GM19099 (cell line): ENCODE data around the gene GRK5.

Experiments
- POLR2A ChIP-seq: IDR thresholded peaks from 3 replicates; pipeline ENCODE4 v1.6.1; 2011; ENCODE audit warnings: low read depth; ENCODE audit not compliant: insufficient read length; ENCODE audit errors: extremely low read depth

GRK5 gene

DNA sequence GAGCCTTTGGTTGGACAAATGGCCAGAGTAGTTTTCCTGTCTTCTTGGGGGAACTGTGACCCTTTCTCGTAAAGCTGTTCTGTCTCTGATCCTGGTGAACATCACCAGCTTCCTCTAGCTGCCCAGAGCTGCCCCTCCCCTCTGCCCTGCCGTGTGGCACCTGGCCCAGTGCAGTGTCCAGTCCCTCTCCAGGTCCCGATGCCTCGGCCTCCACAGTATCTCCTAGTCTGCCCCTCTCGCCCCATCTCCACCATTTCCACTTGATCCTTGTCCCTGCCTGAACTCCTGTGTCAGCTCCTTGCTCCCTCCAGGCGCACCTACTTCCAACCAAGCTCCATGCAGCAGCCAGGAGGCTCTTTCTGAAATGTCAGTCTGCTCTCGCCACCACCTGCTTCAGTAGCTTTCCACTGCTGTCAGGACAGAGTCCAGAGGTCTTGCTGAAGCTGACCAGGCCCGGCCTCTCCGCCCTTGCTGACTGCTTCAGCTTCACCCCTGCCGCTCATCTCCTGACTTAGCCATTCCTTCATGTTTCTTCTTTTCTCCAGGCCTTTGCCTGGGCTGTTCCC lies 133.6 kb downstream of the GRK5 start:
- TF ChIP-seq POLR2A: no peak

DNA sequence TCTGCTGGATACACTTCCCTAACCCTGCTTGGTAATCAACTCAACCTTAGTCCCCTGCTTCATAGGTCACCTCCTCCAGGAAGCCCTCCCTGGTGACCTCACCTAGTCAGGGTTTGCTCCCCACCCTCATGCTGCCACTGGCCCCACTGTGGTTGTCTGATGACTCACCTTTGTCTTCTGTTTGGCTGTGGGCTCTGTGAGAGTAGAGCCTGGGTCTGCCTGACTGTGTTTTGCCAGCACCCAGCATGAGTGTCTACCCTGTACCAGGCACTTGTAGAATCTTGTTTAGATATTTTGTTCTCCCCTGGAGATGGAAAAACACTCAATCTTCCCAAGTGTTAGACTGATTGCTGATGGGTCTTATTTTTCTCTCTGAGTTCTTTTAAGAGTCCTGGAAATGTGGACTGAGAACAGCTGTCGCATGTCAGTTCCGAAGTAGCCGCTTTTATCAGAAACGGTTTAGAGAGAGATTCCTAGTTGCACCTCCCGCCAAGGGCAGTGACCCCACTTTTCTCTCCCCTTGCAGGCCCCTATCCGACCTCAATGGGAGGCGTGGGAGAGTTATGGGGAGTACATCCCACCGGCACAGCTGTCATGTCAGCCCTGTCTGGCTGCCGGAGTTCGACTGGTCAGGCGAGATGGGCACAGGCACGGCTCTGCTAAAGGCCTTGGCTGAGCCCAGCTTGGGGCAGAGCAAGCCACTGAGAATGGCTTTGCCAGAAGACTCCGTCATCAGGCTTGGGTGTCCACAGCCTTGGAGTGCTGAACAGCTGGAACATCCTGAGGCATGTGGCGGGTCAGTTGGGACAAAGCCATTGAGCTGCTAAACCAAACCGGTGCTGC lies 134.3 kb downstream of the GRK5 start:
- TF ChIP-seq POLR2A: no peak

DNA sequence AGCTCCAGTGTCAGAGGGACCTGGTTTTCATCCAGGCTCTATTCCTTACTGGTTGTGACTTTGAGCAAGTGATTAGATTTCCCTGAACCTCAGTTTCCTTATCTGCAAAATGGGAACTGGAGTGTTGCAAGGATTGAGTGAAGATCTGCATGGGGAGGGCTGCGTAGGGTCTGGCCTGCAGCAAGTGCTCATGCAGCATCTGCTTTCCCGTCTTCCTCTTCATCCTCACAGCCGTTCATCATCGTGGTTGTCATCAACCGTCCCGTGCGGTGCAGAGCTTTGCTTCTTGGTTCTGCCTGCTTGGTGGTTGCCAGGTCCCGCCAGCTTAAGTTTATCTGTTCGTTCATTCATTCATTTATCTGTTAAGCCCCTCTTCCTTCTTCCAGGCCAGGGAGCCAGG lies 135.0 kb downstream of the GRK5 start:
- TF ChIP-seq POLR2A: no peak

DNA sequence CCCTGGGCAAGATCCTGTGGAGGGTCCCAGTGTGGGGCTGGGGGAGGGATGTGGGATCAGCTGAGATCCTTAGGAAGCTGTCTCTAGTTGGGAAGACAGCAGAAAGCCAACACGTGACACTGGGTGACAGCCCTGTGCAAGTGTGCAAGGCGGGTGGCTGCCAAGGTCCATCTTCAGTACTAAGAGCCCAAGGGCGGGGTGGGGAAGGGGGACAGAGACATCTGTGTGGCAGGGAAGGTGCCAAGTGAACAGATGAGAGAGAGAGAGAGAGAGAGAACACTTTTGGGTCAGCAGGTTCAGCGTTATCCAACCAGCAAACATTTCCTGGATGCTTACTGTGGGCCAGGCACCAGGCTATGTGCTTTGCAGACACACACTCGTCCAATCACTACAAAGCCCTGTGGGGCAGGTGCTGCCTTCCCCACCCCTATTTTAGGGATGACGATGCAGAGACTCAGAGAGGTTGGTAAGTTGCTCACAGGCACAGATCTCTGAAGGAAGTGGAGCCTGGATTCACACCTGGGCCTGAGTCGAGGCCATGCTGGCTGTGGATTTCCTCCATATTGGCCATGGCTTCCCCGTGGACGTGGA lies 135.7 kb downstream of the GRK5 start:
- TF ChIP-seq POLR2A: no peak

DNA sequence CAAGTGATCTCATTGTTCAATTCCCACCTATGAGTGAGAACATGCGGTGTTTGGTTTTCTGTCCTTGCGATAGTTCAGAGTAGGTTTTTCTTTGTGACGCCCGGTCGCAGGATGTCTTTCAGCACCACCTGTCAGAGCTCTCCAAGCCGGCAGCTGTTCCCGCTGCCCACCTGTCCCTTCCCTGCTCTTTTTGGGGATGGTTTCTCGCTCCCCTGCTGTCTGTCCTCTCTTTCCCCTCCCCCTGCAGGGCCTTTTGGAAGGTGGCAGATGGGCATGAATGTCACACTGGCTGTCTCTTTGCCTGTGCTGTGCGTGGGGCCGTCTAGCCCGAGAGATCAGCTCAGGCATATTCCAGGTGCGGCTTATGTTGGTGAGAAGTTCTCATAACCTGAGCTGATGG lies 137.0 kb downstream of the GRK5 start:
- no peak for TF ChIP-seq POLR2A

DNA sequence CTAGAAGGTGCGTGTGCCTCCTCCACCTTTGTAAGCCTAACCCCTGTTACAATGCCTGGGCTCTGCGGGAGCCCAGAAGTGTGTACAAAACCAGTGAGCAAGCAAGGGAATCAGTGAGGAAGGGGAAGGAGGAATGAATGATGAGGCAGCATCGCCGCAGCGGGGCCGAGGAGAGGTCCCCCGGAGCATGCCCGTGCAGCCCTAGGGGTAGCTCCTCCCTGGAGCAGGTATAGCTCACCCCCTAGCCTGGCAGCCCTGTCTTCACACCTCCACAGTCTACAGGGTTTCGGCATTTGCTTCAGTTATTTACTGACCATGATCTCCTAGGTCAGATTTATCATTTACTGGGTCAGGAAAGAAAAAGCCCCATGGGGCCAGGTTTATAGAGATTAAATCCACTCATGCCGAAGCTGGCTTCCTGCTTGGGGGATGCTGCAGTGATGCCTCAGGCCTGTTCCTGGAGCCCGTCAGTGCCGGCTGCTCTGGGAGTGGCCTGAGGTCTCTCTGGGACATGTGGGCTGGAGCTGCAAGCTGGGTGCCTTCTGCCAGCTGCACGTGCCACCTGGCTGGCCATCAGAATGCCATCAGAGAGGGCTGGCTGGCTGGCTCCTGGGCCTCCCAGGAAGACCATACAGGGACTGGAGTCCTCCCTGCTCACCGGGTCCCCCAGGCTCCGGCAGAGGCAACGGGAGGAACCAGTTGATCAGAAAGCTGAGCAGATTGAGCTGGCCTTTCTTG lies 138.9 kb downstream of the GRK5 start:
- TF ChIP-seq POLR2A: no peak

DNA sequence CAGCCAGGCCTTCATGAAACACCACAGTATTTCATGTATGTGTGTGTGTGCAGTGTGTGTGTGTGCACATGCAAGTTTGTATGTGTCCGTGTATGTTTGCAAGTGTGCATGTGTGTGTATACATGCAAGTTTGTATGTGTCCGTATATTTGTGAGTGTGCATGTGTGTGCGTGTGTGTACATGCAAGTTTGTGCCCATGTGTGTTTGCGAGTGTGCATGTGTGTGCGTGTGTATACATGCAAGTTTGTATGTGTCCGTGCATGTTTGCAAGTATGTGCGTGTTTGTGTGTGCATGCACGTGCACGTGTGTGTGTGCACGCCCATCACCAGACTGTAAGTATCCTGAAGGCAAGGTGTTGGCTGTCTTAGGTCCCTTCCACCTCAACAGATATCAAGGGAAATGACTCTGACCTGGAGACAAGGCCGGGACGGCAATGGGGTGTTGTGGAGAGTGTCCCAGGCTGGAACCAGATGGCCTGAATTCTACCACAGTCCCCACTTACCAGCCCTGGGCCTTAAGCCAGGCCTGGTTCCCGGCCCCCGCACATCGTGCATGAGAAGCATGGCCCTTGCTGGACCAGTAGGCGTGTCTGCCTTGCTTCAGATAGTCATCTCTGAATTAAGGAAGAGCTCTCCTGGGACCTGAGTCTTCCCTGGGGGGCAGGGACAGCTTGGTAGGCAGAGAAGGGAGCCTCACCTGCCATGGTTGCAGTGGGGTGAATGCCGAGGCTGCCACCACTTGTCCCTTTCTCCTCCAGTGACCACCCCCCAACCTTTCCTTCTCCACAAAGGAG lies 140.0 kb downstream of the GRK5 start:
- TF ChIP-seq POLR2A: no peak

DNA sequence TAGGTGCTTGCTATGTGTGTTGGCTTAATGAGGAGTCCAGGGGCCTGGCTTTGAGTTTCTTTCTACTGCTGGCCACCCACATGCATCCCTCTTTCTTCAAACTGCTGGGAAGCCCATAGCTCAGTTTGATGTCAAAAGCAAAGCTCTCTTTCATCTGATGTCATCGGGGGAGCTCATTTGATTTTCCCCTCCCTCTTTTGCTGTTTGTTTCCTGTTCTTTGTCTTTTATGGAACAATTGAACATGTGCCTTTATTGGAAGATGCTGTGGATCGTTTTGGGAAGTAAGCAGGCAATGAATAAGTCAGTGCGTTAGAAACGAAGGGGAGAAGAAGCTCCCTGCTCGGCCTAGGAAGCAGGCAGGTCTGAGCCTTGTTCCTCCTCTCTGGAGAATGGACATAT lies 140.7 kb downstream of the GRK5 start:
- no peak for TF ChIP-seq POLR2A

DNA sequence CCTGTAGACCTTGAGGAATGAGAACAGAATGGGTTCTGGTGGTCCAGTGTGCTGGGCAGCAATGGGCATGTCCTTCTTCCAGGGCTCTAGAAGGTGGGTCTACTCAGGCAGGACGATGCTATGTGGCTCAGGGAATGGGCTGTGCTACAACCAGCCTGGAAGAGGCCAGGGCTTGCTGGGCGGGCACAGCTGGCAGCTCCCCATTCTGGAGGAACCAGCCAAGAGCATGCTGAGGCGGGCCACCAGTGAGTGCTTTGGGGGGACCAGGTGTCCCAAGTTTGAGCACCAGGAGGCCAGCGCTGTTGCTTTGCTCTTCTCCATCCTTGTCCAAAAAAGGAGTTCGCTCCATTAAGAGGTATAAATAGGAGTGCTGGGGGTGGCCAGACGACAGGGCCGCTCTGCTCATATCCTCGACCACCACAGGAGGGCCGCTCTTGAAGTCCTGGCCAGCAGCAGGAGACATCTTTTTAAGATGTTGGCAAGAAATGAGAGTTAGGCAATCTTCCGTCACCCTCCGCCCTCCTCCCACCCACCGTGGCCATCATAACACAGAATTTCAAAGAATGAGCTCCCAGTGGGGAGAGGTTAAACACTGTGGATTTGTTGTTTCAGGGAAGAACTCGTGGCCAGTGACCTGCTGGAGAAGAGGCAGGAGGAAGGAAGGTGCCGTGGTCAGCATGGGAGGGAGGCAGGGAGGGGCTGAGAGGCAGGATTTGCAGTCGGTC lies 141.3 kb downstream of the GRK5 start:
- TF ChIP-seq POLR2A: no peak

DNA sequence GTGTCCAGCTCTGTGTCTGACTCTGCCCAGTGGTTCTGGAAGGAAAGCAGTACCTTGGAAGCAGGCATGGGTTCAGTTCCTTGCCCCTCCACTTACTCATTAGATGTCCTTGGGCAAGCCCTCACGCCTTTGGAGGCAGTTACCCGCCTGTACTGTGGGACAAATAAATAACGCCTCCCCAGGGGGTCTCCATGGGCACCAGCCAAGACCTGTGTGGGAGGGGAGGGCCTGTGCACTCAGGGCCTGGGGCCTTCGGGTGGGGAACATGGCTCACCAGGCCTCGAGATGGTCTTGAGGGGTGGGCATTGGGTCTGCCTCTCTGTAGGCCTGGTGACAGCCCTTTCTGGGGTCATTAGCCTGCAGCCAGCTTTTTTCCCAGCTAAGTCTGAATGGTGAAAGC lies 142.0 kb downstream of the GRK5 start:
- no peak for TF ChIP-seq POLR2A

DNA sequence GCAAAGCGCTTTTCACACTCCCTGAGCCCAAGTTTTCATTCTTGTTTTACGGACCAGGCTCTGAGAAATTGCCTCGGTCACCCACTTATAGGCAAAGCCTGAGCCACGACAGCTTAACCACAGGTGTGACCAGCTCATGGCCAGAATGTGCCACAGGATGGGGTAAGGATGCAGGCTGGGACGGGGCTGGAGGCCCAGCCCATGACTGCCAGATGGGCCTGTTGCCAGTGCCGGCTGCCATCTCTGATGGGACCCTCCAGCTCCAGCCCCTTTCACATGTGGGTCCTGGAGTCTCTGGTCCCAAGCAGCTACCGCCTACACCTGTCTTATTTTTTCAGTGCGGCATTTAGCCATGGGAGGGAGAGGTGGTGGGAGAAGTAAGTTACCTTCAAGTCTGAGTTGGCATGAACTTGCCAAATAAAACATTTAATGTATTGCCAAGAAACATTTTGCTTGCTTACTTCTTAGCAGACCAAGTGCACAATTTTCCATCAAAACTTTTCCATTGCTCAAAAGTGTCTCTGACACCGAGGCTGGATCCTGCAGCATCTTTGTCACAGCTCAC lies 142.6 kb downstream of the GRK5 start:
- no peak for TF ChIP-seq POLR2A

DNA sequence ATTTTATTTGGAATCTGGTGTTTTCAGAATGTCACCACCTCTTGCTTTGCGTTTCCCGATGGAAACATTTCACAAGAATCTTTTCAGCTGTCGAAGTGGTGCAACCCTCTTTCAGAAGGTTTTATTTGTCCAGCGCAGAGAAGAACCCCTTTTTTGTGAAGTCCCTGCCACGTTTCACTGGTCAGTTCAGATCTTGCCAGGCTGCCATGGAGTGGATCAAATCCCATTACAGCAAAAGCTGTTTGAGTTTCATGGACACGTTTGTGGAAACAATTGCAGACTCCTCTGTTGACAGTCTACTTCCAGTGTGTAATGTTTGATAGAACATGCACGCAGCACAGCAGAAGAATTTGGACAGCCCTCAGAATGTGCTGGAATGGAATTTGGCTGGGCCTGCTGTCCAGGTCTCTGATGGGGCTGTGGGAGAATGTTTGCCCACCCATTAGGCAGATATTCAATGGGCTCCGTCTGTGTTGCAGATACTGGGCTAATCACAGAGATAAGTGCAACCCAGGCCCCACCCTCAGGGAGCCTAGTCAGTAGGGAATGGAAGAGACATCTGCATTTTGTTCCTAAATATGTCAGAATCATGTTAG lies 143.2 kb downstream of the GRK5 start:
- TF ChIP-seq POLR2A: no peak

DNA sequence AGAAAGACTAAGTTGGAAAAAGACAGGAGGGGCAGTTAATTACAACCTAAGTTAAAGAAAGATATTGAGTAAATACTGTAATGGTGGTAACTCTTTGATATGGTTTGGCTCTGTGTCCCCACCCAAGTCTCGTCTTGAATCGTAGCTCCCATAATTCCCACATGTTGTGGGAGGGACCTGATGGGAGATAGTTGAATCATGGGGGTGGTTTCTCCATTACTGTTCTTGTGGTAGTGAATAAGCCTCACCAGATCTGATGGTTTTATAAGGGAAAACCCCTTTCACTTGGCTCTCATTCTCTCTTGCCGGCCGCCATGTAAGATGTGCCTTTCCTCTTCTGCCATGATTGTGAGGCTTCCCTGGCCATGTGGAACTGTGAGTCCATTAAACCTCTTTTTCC lies 143.8 kb downstream of the GRK5 start:
- no peak for TF ChIP-seq POLR2A
